GM18519 (cell line): ENCODE data around the gene MAP7.

ENCODE experiments used
- ATAC-seq: cut with Tn5 transposase; IDR thresholded peaks from one replicate; pipeline ENCODE4 v1.9.1; 2021; ENCODE audit warnings: mild to moderate bottlenecking, moderate library complexity; ENCODE audit not compliant: unreplicated experiment, low FRiP score

Gene MAP7

GRCh38 chr6:136429264-136430065, 120.8 kb downstream of the MAP7 start:
- no peak for ATAC-seq

- no peak for ATAC-seq
Measured at GRCh38 chr6:136427378-136427717, 122.9 kb downstream of the MAP7 start.

- ATAC-seq, result no peak
Measured at GRCh38 chr6:136426627-136427377, 123.4 kb downstream of the MAP7 start.

- ATAC-seq, result no peak
Measured at GRCh38 chr6:136425793-136426192, 124.4 kb downstream of the MAP7 start.

GRCh38 chr6:136424901-136425300, 125.3 kb downstream of the MAP7 start:
- no peak for ATAC-seq

- ATAC-seq, result no peak
Measured at GRCh38 chr6:136424450-136424849, 125.8 kb downstream of the MAP7 start.

GRCh38 chr6:136421537-136422158, 128.6 kb downstream of the MAP7 start:
- no peak for ATAC-seq

GRCh38 chr6:136420853-136421252, 129.4 kb downstream of the MAP7 start:
- ATAC-seq, result no peak

GRCh38 chr6:136415351-136416007, 134.7 kb downstream of the MAP7 start:
- no peak for ATAC-seq

GRCh38 chr6:136412410-136412809, 137.8 kb downstream of the MAP7 start:
- ATAC-seq, result no peak

GRCh38 chr6:136411453-136412354, 138.5 kb downstream of the MAP7 start:
- no peak for ATAC-seq

GRCh38 chr6:136411025-136411325, 139.2 kb downstream of the MAP7 start:
- ATAC-seq, result no peak

- no peak for ATAC-seq
Measured at GRCh38 chr6:136410201-136411024, 139.8 kb downstream of the MAP7 start.

GRCh38 chr6:136409597-136409996, 140.6 kb downstream of the MAP7 start:
- no peak for ATAC-seq

- no peak for ATAC-seq
Measured at GRCh38 chr6:136408204-136408603, 142.0 kb downstream of the MAP7 start.

GRCh38 chr6:136405420-136406029, 144.7 kb downstream of the MAP7 start:
- no peak for ATAC-seq

- ATAC-seq, result no peak
Measured at GRCh38 chr6:136404627-136405419, 145.4 kb downstream of the MAP7 start.

GRCh38 chr6:136404007-136404406, 146.2 kb downstream of the MAP7 start:
- no peak for ATAC-seq
